CD4-positive, alpha-beta T cell treated with Interleukin-6 for 4 hours (primary cell): Measurements from ENCODE around the gene MIA2.
A peak's percentile ranks its signal among the peaks of the same experiment; 100 is the strongest.
"Not testable (repeated sequence)": the region's sequence is repeated elsewhere in the genome, so short reads cannot be mapped to it uniquely, and the experiment has no call there.

Experiments
- DNase-seq: peaks from one replicate; pipeline ENCODE4 v3.0.0-alpha.2; 2020; ENCODE audit warnings: mixed read lengths

MIA2 gene

DNA sequence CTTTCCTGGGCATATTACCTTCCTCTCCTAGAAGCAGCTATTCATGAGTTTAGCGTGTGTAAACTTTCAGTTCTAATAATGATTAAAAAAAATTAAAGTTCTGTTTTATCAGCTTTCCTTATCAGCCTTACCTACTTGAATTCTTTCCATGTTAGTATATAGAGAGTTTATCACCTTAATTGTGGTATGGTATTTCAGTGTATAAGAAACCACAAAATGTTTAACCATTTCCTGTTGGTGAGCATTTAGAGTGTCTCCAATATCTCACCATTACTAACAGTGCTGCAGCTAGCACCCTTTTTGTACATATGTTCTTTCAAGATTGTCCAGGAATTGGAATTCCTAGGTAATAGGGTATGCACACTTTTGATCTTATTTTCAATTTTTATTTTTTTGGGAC is 109.1 kb downstream of the MIA2 start:
- DNase-seq = no peak

DNA sequence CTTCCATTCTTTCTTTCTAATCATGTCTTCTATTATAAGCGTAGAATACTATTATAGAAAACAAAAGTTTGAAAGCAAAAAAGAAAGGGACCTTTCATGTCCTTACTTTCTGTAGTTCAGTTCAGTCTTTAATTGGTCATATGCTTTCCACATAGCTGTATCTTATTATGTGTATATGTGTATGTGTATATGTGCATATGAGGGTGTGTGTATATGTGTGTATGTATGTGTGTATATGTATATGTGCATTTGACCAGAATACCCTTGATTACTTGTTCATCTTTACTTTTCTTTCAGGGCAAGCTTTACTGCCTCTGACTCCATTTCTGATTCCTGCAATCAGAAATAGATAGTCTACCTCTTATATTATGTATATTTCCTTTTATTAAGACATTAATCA is 109.9 kb downstream of the MIA2 start:
- DNase-seq = no peak

DNA sequence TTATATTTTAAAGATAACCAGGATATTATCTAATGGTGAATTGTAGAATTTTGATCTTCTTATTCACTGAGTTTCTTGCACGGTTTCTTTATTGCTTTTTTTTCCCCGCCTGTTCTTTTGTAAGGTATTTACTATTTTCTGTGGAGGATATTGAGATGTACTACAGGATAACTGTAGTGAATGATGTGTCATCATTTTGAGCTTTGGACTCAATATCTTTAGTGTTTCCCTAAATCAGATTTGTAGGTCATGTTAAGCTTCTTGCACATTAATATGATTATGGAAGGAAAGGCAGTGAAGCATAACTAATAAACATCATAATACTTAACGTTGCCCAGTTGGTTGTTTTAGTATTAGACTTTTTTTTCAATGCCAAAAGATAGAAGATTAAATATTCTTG is 117.2 kb downstream of the MIA2 start:
- no peak for DNase-seq

DNA sequence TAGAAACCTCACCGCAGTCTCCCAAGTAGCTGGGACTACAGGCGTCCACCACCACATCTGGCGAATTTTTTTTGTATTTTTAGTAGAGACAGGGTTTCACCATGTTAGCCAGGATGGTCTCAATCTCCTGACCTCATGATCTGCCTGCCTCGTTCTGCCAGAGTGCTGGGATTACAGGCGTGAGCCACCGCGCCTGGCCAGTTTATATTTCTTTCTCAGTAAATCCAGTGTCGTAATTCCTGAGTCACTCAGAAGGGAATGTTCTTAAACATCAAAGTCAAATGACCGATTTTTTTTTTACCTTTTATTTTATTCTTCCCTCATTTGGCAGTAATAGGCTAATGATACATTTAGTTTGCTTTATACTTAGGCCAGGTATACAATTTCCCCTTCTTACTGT is 118.0 kb downstream of the MIA2 start:
- DNase-seq = no peak

DNA sequence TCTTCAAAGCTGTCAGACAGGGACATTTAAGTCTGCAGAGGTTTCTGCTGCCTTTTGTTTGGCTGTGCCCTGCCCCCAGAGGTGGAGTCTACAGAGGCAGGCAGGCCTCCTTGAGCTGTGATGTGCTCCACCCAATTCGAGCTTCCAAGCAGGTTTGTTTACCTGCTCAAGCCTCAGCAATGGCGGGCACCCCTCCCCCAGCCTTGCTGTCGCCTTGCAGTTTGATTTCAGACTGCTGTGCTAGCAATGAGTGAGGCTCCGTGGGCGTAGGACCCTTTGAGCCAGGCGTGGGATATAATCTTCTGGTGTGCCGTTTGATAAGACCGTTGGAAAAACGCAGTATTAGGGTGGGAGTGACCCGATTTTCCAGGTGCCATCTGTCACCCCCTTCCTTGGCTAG is 125.4 kb downstream of the MIA2 start:
- DNase-seq = not testable (repeated sequence)

DNA sequence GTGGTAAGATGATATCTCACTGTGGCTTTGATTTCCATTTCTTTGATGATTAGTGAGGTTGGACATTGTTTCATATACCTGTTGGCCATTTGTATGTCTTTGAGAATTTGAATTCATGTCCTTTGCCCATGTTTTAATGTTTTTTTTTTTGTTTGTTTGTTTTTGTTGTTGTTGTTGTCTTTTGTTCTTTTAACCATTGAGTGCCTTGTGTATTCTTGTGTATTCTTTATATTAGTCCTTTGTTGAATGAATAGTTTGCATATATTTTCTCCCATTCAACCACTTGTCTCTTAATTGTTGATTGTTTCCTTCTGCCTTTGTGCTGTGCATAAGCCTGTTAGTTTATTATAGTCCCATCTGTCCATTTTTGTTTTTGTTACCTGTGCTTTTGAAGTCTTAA is 126.6 kb downstream of the MIA2 start:
- no peak for DNase-seq

DNA sequence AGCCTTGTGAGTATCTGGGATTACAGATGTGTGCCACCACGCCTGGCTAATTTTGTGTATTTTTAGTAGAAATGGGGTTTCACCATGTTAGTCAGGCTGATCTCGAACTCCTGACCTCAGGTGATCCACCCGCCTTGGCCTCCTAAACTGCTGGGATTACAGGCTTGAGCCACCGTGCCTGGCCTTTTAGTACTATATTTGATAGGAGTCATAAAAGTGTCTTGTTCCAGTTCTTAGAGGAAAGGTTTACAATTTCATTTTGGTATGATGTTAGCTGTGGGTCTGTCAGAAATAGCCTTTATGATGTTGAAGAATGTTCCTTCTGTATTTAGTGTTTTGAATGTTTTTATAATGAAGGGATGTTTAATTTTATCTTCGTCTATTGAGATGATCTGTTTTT is 127.8 kb downstream of the MIA2 start:
- DNase-seq = not testable (repeated sequence)

DNA sequence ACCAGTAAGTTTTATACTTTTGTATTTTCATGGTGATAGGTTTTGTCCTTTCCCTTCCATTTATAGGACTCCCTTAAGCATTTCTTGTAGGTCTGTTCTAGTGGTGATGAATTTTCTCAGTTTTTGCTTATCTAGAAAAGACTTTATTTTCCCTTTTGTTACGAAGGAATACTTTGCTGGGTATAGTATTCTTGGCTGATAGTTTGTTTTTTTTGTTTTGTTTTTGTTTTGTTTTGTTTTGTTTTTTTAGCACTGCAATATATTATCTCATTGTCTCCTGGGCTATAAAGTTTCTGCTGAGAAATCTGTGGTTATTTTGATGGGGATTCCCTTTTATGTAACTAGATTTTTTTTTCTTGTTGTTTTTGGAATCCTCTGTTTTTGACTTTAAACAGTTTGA is 130.8 kb downstream of the MIA2 start:
- DNase-seq = no peak

DNA sequence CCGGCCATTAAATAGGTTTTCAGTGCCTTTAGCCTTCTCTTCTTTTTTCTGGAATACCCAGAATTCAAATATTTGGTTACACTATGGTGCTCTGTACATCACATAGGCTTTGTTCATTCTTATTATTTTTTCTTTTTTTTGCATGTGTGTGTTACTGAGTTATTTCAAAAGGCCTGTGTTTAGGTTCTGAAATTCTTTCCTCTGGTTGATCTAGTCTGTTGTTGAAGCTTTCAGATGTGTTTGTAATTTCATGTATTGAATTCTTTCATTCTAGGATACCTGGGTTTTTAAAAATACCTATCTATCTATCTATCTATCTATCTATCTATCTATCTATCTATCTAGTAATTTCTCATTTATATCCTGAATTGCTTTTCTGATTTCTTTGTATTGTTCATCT is 131.6 kb downstream of the MIA2 start:
- DNase-seq = no peak

DNA sequence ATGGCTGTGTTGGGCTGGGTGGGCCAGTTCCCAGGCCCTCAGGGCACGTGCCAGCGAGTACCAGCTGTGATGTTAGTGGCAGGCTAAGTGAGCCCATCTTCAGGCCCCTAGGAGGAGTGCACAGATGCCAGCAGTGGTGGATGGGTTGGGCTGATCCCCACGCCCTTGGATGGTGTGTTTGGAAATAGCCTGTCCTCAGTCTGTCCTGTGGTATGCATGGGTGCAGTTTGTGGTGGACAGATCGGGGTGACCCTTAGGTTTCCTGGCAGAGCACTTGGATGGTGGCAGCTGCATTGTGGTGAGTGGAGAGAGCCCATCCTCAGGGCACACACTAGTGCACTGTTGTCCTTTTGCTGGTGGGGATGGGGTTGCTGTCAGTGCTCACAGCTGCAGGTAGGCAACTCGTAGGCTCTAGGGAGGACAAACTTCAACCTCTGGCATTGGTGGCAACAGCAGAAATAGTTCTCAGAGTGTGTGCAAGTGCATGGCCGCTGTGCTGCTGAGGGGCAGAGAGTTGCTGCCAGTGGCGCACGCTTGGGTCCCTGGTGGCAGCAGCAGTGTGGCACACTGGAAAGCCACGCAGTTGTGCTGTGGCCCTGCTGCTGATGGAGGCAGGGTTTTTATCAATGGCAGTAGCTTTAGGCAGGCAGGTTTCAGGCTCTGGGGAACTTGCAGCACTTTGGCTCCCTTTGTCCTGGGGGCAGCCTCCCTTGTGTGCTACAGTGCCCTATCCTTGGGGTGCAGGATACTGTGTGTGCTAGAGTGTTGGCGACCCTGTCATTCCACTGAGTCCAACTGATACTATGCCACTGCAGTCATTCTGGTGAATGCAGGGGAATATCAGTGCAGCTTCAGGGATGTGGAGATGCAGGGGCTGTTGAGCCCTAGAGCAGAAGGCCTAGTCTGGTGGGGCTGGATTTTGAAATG is 133.0 kb downstream of the MIA2 start:
- no peak for DNase-seq

DNA sequence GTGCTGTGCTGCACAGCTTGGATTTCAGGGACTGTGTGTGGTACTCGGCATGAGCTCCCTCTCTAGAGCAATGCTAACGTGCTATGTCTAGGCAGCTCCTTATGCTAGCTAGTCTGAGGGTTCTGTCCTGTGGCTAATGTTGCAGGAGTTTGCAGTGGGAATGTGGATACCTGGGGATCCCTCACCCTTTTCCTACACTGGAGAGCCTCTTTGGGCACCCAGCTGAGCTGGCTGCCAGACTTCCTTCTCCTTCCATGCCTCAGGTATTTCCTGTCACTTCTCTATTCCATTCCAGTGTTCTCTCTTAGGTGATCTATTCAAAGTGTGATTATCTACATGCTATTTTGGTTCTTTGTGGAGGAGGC is 133.7 kb downstream of the MIA2 start:
- no peak for DNase-seq

DNA sequence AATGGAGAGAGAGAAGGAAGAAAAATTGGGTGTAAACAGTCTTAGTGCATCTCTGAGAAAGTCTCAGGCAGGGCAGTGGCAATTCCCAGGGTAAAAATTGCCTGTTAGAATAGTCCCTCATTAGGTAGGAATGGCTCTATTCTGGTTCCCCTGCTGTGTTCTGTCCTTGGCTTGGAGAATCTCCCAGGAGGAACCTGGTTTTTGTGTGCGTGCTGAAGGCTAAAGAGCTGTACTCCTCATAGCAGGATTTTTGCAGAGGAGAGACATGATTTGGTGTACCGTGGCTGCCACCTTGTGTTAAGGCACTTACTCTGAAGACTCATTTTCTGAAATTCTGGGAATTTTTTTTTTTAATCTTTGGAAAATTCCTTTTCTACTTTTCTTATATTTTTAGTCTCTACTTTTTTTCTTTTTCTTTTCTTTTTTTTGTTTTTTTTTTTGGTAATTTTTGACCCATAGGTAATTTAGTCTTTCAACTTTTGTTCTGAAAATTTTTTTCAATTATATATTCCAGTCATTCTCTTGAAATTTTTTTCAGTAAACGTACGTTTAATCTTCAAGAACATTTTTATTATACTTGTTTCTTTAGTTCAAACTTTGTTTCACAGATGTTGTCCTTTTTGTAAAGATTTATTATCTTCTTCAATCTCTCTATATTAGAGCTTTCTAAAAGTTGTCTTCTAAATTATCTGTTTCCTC is 134.7 kb downstream of the MIA2 start:
- peak; percentile 42 for DNase-seq

DNA sequence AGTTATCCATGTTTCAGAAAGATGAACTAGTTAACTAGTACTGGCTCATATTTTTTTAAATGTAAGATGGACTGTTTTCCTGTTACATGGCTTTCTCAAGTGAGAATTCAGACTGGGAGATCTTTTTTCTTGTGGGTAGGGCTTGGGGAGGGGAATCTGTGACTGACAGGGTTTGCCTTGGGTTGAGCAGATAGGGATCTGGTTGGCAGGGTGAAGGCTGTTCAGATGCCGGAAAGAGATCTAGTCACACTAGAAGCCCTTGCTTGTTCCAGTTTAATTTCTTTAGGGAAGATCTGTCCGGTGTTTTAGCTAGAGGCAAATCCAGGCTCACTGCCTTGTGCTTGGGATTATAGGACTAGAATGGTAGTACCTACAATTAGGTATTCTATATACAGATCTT is 135.3 kb downstream of the MIA2 start:
- no peak for DNase-seq

DNA sequence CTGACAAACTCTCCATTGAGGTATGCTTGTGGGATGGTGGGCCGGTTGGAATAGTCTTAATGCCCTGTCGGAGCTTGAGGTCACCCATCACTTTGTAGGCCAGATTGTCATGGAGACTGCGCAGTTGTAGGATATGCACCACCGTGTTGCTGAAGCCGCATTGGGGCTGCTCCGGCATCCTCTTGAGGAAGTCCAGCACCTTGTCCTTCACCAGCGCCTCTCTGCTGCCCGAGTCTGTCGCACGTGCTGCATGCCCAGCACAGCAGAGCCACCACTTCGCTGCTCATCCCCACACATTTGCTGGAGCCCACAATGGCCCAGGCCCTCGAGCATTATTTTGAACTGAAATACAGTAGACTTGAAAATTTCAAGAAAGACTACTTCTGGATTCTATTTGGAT is 136.7 kb downstream of the MIA2 start:
- DNase-seq = no peak

DNA sequence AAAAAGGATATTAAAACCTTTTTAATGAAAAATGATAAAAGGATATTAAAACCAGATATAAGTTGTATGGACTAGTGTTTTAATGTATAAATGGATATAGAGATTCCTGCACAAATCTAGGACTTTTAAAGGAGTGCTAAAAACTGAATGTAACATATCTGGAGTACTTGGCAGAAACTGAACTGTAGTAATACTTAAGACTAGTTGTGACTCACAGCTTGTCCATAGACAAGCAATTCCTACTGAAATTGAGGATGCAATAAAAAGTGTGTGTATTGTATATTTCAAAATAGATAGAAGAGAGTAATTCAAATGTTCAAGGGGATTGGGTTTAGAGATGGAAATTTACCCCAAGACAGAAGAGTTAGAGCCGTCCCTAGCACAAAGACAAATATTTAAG is 138.9 kb downstream of the MIA2 start:
- no peak for DNase-seq

DNA sequence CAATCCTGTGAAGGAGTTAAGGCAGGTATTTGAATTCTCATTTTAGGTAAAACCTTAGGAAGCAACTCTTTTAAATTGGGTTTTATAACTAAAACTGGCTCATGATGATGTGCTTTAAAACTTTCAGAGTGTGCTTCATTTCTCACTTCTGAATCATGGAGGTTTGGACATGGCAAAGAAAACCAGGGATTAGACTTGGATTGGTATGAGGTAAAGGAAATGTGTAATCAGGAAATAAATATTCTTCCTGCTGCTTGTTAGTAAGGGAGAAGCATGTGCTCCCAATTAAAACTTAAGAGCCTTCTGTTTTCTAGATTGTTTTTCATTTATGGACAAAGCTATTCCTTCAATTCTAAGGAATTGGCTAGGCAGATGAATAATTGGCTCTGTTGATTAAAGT is 141.1 kb downstream of the MIA2 start:
- DNase-seq = no peak

DNA sequence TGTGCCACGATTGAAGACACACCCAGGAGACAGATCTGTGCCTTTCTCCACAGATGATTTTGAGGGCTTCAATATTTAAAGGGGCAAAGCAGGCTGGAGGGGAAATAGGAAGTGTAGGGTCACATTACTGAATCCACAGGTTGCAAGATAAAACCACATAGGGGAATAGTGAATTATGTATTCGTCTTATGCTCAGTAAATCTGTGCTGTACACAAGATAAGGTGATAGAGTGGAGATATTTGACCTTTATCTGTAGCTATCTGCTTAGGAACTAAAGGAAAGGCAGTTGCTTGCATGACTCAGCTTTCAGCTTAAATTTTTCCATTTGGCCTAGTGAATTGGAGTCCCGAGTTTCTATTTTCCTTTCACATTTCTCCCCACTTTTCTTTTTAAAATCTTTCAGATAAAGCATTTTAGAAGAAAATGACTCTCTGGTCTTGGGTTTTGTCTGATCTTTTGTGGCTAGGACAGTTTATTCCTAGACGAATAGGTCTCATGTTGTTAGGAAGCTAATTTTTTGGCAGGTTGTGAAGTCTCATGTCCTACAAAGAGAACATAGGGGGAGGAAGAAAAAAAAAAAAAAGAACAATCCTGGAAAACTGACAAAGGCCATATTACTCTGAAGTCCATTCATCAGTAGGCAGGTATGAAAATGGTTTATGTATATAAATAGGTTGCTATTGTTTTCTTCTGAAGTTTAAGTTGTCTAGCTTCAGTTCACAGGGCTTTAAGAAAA is 143.1 kb downstream of the MIA2 start:
- no peak for DNase-seq

DNA sequence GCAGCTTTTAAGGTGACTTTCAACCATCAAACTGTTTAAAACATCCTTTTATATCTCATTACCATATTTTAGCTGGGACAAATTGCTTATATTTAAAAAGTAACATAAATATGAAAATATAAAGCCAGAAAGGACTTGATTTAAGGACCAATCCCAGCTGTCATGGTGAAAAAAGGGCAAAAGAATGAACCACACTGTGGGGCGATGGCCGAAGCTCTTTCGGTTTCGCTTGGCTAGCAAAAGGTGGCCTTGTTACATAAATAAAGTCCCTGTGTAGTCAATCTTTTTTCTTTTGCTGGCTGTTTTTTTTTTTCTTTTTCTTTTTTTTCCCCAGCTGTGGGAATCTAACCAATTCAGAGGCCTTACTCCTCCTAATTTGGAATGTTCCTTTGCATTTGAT is 147.7 kb downstream of the MIA2 start:
- DNase-seq = no peak

DNA sequence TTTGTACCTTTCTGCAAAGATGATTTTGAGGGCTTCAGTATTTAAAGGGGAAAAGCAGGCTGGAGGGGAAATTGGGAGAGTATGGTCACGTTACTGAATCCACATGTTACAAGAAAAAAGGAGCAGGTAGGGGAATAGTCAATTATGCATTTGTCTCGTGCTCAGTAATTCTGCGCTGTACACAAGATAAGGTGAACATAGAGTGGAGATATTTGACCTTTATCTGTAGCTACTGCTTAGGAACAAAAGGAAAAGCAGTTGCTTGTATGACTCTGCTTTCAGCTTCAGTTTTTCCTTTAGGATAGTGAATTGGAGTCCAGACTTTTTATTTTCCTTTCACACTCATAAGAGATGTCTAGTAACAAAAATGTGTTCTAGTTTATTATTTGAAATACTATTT is 148.7 kb downstream of the MIA2 start:
- DNase-seq = no peak

DNA sequence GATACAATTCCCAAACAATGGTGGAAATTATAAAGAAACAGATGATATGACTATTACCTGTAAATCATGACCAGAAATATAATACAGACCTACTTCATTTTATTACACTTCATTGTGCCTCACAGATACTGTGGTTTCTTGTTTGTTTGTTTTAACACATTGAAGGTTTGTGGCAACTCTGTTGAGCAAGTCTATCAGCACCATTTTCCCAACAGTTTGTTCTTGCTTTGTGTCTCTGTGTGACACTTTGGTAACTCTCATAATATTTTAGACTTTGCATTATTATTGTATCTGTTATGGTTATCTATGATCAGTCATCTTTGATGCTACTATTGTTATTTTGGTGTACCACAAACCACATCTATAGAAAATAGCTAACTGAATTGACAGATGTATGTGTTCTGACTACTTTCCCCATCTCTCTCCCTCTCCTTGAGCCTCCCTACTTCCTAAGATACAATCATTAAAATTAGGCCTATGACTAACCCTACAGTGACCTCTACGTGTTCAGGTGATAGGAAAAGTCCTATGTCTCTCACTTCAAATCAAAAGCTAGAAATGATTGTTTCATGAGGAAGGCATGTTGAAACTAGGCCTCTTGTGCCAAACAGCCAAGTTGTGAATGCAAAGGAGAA is 149.4 kb downstream of the MIA2 start:
- no peak for DNase-seq

DNA sequence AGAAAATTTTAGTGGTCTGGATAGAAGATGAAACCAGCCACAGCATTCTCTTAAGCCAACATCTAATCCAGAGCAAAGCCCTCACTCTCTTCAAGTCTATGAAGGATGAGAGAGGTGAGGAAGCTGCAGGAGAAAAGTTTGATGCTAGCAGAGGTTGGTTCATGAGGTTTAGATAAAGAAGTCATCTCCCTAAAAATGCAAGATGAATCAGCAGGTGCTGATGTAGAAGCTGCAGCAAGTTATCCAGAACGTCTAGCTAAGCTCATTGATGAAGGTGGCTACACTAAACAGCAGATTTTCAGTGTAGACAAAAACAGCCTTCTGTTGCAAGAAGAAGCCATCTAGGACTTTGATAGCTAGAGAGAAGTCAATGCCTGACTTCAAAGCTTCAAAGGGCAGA is 150.0 kb downstream of the MIA2 start:
- no peak for DNase-seq

DNA sequence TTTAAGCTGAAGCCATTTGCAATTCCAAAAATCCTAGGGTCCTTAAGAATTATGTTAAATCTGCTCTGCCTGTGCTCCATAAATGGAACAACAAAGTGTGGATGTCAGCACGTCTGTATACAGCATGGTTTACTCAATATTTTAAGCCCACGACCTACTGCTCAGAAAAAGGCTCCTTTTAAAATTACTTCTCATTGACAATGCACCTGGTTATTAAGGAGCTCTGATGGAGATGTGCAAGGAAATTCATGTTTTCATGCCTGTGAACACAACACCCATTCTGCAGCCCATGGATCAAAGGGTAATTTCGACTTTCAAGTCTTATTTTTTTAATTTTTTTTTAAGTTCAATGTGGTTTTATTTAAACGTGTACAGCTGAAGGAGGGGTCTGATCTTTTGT is 150.5 kb downstream of the MIA2 start:
- no peak for DNase-seq

DNA sequence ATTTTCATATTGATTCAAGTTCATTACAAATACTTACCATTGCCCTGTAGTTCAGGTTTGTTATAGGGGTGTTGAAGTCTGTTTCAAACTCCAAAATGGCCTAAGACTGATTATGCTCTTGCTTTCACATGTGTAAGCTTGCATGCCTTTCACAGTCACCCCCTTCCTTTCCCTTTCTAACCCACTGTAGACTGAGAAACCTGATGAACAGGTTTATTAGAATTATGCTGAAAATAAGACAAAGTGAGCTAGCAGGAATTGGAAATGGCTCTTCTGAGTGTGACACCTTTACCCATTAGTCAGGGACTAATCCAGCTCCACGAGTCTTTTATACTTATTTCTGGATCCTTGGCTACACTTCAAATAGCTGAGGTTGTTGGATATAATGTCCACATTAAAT is 159.6 kb downstream of the MIA2 start:
- DNase-seq = no peak
